ENCODE data around the gene BPIFA3. TPM values are rescaled to one million over a fixed set of nuclear protein-coding genes. Genes with fewer than 3 reads are reported as not detected.

Gene BPIFA3
- total and polyA plus RNA-seq, 7 experiments from 2014 or later = not detected

- H3K4me1 ChIP-seq (ENCODE audit: control insufficient read depth in 2 of 2, insufficient read depth in 2 of 2, low read length in 2 of 2) = no peaks in the 10 kb centered on the region
- no peaks in the 10 kb centered on the region for H3K36me3 ChIP-seq (ENCODE audit: control insufficient read depth in 2 of 3, insufficient read depth in 3 of 3, low read length in 3 of 3)
- intact Hi-C loops (cut with micrococcal nuclease) = no loop called here
- H3K9me3 Mint-ChIP-seq = peaks cover 0 to 2% (median 0%) of the 10 kb centered on the region in 11 donors
- H3K4me3 ChIP-seq (ENCODE audit: low read length) = no peak overlapping the region
- no peaks in the 10 kb centered on the region for H3K9me3 ChIP-seq (ENCODE audit: control insufficient read depth in 2 of 3, low read length in 3 of 3)
- no peaks in the 10 kb centered on the region for H3K36me3 Mint-ChIP-seq
- no peak overlapping the region for H3K4me3 Mint-ChIP-seq
- DNase-seq (no peak), ATAC-seq (no peak)
- H3K27ac Mint-ChIP-seq = no peak overlapping the region
- no peaks in the 10 kb centered on the region for H3K27me3 ChIP-seq (ENCODE audit: control insufficient read depth in 2 of 2, insufficient read depth in 2 of 2, low read length in 2 of 2)
- H3K4me1 Mint-ChIP-seq = peaks cover 4 to 30% (median 10%) of the 10 kb centered on the region in 7 donors
- ChIA-PET POLR2A (no interaction called here), CTCF (no interaction called here)
- no peak overlapping the region for H3K27ac ChIP-seq (ENCODE audit: low read depth, low read length)
- peaks cover 0 to 9% (median 4%) of the 10 kb centered on the region in 5 donors for H3K27me3 Mint-ChIP-seq
Observed at GRCh38 chr20:33233129-33233774, 16.1 kb downstream of the BPIFA3 start.

DNA sequence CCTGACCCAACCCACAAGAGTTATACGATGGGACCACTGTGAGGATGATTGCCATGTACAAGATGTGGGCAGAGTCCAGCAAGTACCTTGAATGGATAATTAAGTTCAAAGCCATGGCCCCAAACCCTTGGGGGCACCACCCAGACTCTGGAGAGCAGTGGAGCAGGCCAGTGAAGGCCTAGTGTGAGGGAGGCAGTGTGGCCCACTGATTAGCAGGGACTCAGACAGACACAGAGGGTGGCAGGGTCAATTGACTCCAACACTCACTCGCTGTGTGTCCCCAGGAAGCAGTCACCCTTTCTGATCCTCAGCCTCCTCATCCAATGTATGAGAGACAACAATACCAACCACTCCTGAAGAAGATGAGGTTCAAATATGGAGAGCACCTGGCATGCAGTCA is 16.9 kb downstream of the BPIFA3 start:
- Histone ChIP-seq H3K9me3 (ENCODE audit: control insufficient read depth in 2 of 3, low read length in 3 of 3) (no peaks in the 10 kb centered on the region), H3K27ac (ENCODE audit: low read depth, low read length) (no peak overlapping the region), H3K27me3 (ENCODE audit: control insufficient read depth in 2 of 2, insufficient read depth in 2 of 2, low read length in 2 of 2) (no peaks in the 10 kb centered on the region), H3K36me3 (ENCODE audit: control insufficient read depth in 2 of 3, insufficient read depth in 3 of 3, low read length in 3 of 3) (no peaks in the 10 kb centered on the region), H3K4me1 (ENCODE audit: control insufficient read depth in 2 of 2, insufficient read depth in 2 of 2, low read length in 2 of 2) (no peaks in the 10 kb centered on the region), H3K4me3 (ENCODE audit: low read length) (no peak overlapping the region)
- ChIA-PET CTCF (no interaction called here), POLR2A (no interaction called here)
- Mint-ChIP-seq H3K4me1 (peaks cover 4 to 30% (median 10%) of the 10 kb centered on the region in 7 donors), H3K36me3 (no peaks in the 10 kb centered on the region), H3K9me3 (peaks cover 0 to 2% (median 0%) of the 10 kb centered on the region in 11 donors), H3K27ac (no peak overlapping the region), H3K27me3 (peaks cover 0 to 9% (median 5%) of the 10 kb centered on the region in 5 donors), H3K4me3 (no peak overlapping the region)
- no peak for DNase-seq
- no peak for ATAC-seq
- intact Hi-C loops (cut with micrococcal nuclease) = no loop called here

- Mint-ChIP-seq H3K4me1 (peaks cover 3 to 21% (median 10%) of the 10 kb centered on the region in 7 donors), H3K9me3 (peaks cover 0 to 2% (median 0%) of the 10 kb centered on the region in 11 donors), H3K27me3 (peaks cover 4 to 17% (median 7%) of the 10 kb centered on the region in 5 donors), H3K27ac (no peak within 1 kb of the TSS), H3K4me3 (no peak within 1 kb of the TSS), H3K36me3 (no peaks in the 10 kb centered on the region)
- ATAC-seq (no peak), DNase-seq (no peak)
- H3K27ac ChIP-seq (ENCODE audit: low read depth, low read length) = no peak within 1 kb of the TSS
- ChIA-PET CTCF (no interaction called here), POLR2A (no interaction called here)
- no peaks in the 10 kb centered on the region for H3K27me3 ChIP-seq (ENCODE audit: control insufficient read depth in 2 of 2, insufficient read depth in 2 of 2, low read length in 2 of 2)
- H3K36me3 ChIP-seq (ENCODE audit: control insufficient read depth in 2 of 3, insufficient read depth in 3 of 3, low read length in 3 of 3) = no peaks in the 10 kb centered on the region
- intact Hi-C loops (cut with micrococcal nuclease) = no loop called here
- no peaks in the 10 kb centered on the region for H3K9me3 ChIP-seq (ENCODE audit: control insufficient read depth in 2 of 3, low read length in 3 of 3)
- no peak within 1 kb of the TSS for H3K4me3 ChIP-seq (ENCODE audit: low read length)
- H3K4me1 ChIP-seq (ENCODE audit: control insufficient read depth in 2 of 2, insufficient read depth in 2 of 2, low read length in 2 of 2) = no peaks in the 10 kb centered on the region
Observed at GRCh38 chr20:33235696-33236095, 18.5 kb downstream of the BPIFA3 start, which contains the start of gene BPIFA1. TSS of gene BPIFA1 (plus strand) at chr20:33235996. CDS start at chr20:33237712, 1,716 bp downstream.

GRCh38 chr20:33236351-33236750 is 19.2 kb downstream of the BPIFA3 start:
- Histone ChIP-seq H3K4me3 (ENCODE audit: low read length) (no peak overlapping the region), H3K9me3 (ENCODE audit: control insufficient read depth in 2 of 3, low read length in 3 of 3) (no peaks in the 10 kb centered on the region), H3K27me3 (ENCODE audit: control insufficient read depth in 2 of 2, insufficient read depth in 2 of 2, low read length in 2 of 2) (no peaks in the 10 kb centered on the region), H3K4me1 (ENCODE audit: control insufficient read depth in 2 of 2, insufficient read depth in 2 of 2, low read length in 2 of 2) (no peaks in the 10 kb centered on the region), H3K36me3 (ENCODE audit: control insufficient read depth in 2 of 3, insufficient read depth in 3 of 3, low read length in 3 of 3) (no peaks in the 10 kb centered on the region), H3K27ac (ENCODE audit: low read depth, low read length) (no peak overlapping the region)
- CTCF ChIA-PET = no interaction called here
- ATAC-seq (no peak), DNase-seq (no peak)
- Mint-ChIP-seq H3K27me3 (peaks cover 4 to 17% (median 6%) of the 10 kb centered on the region in 5 donors), H3K36me3 (no peaks in the 10 kb centered on the region), H3K4me3 (no peak overlapping the region), H3K4me1 (peaks cover 3 to 18% (median 10%) of the 10 kb centered on the region in 7 donors), H3K9me3 (no peaks in the 10 kb centered on the region), H3K27ac (no peak overlapping the region)
- intact Hi-C loops (cut with micrococcal nuclease) = no loop called here
- POLR2A ChIA-PET = no interaction called here

GRCh38 chr20:33237989-33238388 is 20.8 kb downstream of the BPIFA3 start:
- POLR2A ChIA-PET = no interaction called here
- no peaks in the 10 kb centered on the region for H3K4me1 ChIP-seq (ENCODE audit: control insufficient read depth in 2 of 2, insufficient read depth in 2 of 2, low read length in 2 of 2)
- H3K27ac ChIP-seq (ENCODE audit: low read depth, low read length) = no peak overlapping the region
- ATAC-seq (no peak), DNase-seq (no peak)
- peaks cover 4 to 20% (median 6%) of the 10 kb centered on the region in 5 donors for H3K27me3 Mint-ChIP-seq
- H3K36me3 ChIP-seq (ENCODE audit: control insufficient read depth in 2 of 3, insufficient read depth in 3 of 3, low read length in 3 of 3) = no peaks in the 10 kb centered on the region
- peaks cover 0 to 1% (median 0%) of the 10 kb centered on the region in 11 donors for H3K9me3 Mint-ChIP-seq
- CTCF ChIA-PET = no interaction called here
- no peaks in the 10 kb centered on the region for H3K9me3 ChIP-seq (ENCODE audit: control insufficient read depth in 2 of 3, low read length in 3 of 3)
- H3K36me3 Mint-ChIP-seq = no peaks in the 10 kb centered on the region
- H3K4me3 ChIP-seq (ENCODE audit: low read length) = no peak overlapping the region
- no peaks in the 10 kb centered on the region for H3K27me3 ChIP-seq (ENCODE audit: control insufficient read depth in 2 of 2, insufficient read depth in 2 of 2, low read length in 2 of 2)
- intact Hi-C loops (cut with micrococcal nuclease) = no loop called here
- no peak overlapping the region for H3K4me3 Mint-ChIP-seq
- peaks cover 1 to 3% (median 2%) of the 10 kb centered on the region in 7 donors for H3K4me1 Mint-ChIP-seq
- no peak overlapping the region for H3K27ac Mint-ChIP-seq

DNA sequence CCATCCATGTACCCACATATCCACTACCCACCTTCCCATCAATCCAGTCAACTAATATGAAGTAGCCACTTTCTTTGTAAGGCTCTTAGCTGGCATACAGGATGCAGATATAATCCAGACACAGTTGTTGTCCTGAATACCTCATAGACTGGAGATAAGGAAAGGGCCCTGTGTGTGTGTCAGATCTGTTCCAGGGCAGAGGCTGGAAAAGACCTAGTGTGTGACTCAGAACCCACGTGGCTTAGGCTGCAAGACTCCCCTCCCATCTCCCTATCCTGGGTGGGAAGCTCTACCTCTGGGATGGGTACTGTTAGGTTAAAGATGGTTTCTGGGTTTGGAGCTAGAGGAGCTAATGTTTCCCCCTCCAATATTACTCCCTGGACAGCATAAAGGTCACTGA is 22.3 kb downstream of the BPIFA3 start:
- Histone ChIP-seq H3K4me3 (ENCODE audit: low read length) (no peak overlapping the region), H3K27me3 (ENCODE audit: control insufficient read depth in 2 of 2, insufficient read depth in 2 of 2, low read length in 2 of 2) (no peaks in the 10 kb centered on the region), H3K9me3 (ENCODE audit: control insufficient read depth in 2 of 3, low read length in 3 of 3) (no peaks in the 10 kb centered on the region), H3K4me1 (ENCODE audit: control insufficient read depth in 2 of 2, insufficient read depth in 2 of 2, low read length in 2 of 2) (no peaks in the 10 kb centered on the region), H3K36me3 (ENCODE audit: control insufficient read depth in 2 of 3, insufficient read depth in 3 of 3, low read length in 3 of 3) (no peaks in the 10 kb centered on the region), H3K27ac (ENCODE audit: low read depth, low read length) (no peak overlapping the region)
- Mint-ChIP-seq H3K27ac (no peak overlapping the region), H3K27me3 (peaks cover 4 to 16% (median 6%) of the 10 kb centered on the region in 5 donors), H3K4me3 (no peak overlapping the region), H3K36me3 (no peaks in the 10 kb centered on the region), H3K9me3 (peaks cover 0 to 1% (median 0%) of the 10 kb centered on the region in 11 donors), H3K4me1 (no peaks in the 10 kb centered on the region)
- ChIA-PET CTCF (no interaction called here), POLR2A (interaction anchor here (0.9 kb wide), 1 partner anchor 45 kb away, joined by 3 read pairs; no protein-coding TSS in a partner anchor)
- no peak for ATAC-seq
- DNase-seq = no peak
- intact Hi-C loops (cut with micrococcal nuclease) = no loop called here
